GM12875 (cell line): ENCODE data around the gene NET1.

Experiments
- H3K4me3 ChIP-seq: one replicate; pipeline ENCODE4 v1.5.1; 2011; ENCODE audit warnings: low read depth, low read length, control low read depth
- CTCF ChIP-seq: IDR thresholded peaks from 2 replicates; pipeline ENCODE4 v1.5.1; 2011; ENCODE audit warnings: low read depth, mild to moderate bottlenecking, control low read depth, inconsistent platforms, low read length, moderate library complexity, borderline replicate concordance; ENCODE audit not compliant: insufficient read depth

The NET1 gene

GRCh38 chr10:5458949-5459747 lies 46.8 kb downstream of the NET1 start:
- no peak for TF ChIP-seq CTCF
- no peak overlapping the region for H3K4me3 ChIP-seq

- TF ChIP-seq CTCF: no peak
- no peak overlapping the region for H3K4me3 ChIP-seq
These were observed 48.3 kb downstream of the NET1 start for GRCh38 chr10:5460468-5461202.

- TF ChIP-seq CTCF: no peak
- H3K4me3 ChIP-seq: no peak overlapping the region
These were observed 48.8 kb downstream of the NET1 start for GRCh38 chr10:5461203-5461588.

- no peak overlapping the region for H3K4me3 ChIP-seq
- TF ChIP-seq CTCF: no peak
These were observed 49.8 kb downstream of the NET1 start for GRCh38 chr10:5461914-5462840.

GRCh38 chr10:5462841-5463293 lies 50.5 kb downstream of the NET1 start:
- TF ChIP-seq CTCF: no peak
- H3K4me3 ChIP-seq: no peak overlapping the region

- no peak overlapping the region for H3K4me3 ChIP-seq
- TF ChIP-seq CTCF: no peak
These were observed 52.2 kb downstream of the NET1 start for GRCh38 chr10:5464546-5464945.
